GM12891 (cell line): ENCODE data around the gene LCP2.

Experiments used
- POLR2A ChIP-seq: IDR thresholded peaks from 2 replicates; pipeline ENCODE4 v1.6.1; 2011; ENCODE audit warnings: low read depth, low read length, control low read depth
- POLR2AphosphoS5 ChIP-seq: IDR thresholded peaks from 2 replicates; pipeline ENCODE4 v1.6.1; 2011; ENCODE audit warnings: low read depth, low read length, control low read depth

DNA sequence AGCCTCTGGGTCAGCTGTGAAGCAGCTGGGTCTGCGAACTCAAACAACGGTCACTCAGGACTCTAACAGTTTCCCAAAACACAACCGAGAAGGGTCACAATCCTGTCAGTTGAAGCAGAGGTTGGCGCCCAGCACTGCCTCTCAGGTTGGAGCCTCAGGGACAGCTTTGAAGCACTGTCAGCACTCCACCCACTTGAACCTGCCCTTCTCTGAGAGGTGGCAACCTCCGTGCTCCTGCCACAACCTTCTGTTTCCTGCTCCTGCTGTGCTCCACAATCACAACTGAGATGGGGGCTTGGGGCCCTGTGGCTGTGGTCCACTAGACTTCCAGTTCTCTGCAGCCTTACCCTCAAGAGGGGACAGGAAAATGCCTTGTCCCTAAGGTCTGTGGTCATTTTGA, 21.7 kb upstream of the LCP2 start:
- TF ChIP-seq POLR2A (no peak), POLR2AphosphoS5 (no peak)
